ENCODE results near the gene C22orf39.
"Not testable (repeated sequence)": the region's sequence is repeated elsewhere in the genome, so short reads cannot be mapped to it uniquely, and the experiment has no call there.

GRCh38 chr22:19445279-19445982, 2.1 kb downstream of the C22orf39 start:
- TF ChIP-seq POLR2A, CTCF (IDR thresholded peaks at IDR 0.05): not testable (repeated sequence)
